Stimulated activated CD4-positive, alpha-beta T cell treated with anti-CD3 and anti-CD28 coated beads, Interleukin-15, amount 100 ng/mL, for 24 hours (primary cell): ENCODE measurements around the gene C10orf67.
A peak's percentile ranks its signal among the peaks of the same experiment; 100 is the strongest.
"Not testable (repeated sequence)": the region's sequence is repeated elsewhere in the genome, so short reads cannot be mapped to it uniquely, and the experiment has no call there.

Experiments
- DNase-seq: peaks from one replicate; pipeline ENCODE4 v3.0.0-alpha.2; 2020

The C10orf67 gene

GRCh38 chr10:23362069-23362830 lies 17.7 kb upstream of the C10orf67 start:
- DNase-seq: no peak

DNA sequence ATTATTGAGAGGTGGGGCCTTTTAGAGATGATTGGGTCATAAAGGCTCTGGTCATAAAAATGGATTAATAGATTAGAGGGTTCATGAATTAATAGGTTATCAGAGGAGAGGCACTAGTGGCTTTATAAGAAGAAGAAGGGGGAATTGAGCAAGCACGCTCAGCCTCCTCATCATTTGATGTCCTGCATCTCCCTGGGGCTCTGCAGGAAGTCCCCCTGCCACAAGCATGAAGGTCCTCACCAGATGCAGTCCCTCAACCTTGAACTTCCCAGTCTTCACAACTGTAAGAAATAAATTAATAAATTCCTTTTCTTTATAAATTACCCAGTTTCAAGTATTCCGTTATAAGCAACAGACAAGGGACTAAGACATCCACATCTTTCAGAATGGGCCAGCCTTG lies 17.1 kb upstream of the C10orf67 start:
- DNase-seq: no peak

DNA sequence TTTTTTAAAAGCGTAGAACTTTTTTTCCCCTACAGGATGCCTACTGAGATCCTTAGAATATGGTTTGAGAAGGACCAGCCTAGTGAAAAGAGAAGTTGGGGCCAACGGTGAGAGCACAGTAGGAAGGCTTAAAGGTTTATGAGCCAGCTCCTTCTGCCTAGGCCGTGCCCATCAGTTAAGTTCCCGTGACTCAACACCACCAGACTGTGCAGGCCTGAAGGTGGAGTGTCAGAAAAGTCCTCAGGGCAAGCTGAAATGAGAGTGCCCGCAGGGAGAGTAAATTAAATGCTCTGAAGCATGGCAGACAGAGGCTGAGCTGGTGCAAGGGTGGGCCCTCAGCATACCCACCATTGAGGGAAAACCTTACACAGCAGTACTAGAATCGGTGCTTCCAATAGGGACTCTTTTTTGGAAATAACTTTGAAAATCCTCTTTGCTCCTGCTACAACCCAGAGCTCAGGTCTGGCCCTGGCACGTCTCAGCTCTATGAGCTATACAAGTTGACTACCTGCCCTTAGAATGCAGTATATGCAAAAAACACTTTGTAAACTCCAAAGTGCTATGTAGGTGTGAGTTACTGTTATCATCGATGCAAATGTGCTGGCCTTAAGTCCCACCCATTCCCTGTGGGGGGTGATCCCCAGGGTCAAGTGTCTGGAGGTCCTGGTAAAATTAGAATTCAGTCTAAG lies 15.2 kb upstream of the C10orf67 start:
- no peak for DNase-seq

GRCh38 chr10:23358357-23358756 lies 13.8 kb upstream of the C10orf67 start:
- DNase-seq: no peak

GRCh38 chr10:23354630-23355279 lies 10.2 kb upstream of the C10orf67 start:
- no peak for DNase-seq

- no peak for DNase-seq
Observed at GRCh38 chr10:23351926-23352519, 7.4 kb upstream of the C10orf67 start.

GRCh38 chr10:23350706-23351105 lies 6.1 kb upstream of the C10orf67 start:
- DNase-seq: not testable (repeated sequence)

DNA sequence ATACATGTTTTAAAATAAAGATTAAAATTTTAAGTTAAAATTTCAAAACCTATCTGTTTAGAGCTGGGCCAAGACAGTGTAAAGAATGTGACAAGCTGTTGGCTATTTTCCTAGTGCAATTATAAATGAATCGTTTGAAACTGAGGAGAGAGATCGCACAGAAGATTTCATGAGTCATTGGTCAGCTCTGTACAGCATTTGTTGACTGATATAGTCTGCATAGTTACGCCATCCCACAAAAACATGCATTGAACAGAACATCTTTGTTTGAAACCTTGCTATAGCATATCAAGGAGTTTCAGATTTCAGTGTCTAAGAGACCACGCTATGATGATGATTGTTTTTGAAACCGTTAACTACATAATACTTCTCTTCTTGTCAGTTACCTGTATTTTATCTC lies 1.3 kb upstream of the C10orf67 start:
- no peak for DNase-seq

DNA sequence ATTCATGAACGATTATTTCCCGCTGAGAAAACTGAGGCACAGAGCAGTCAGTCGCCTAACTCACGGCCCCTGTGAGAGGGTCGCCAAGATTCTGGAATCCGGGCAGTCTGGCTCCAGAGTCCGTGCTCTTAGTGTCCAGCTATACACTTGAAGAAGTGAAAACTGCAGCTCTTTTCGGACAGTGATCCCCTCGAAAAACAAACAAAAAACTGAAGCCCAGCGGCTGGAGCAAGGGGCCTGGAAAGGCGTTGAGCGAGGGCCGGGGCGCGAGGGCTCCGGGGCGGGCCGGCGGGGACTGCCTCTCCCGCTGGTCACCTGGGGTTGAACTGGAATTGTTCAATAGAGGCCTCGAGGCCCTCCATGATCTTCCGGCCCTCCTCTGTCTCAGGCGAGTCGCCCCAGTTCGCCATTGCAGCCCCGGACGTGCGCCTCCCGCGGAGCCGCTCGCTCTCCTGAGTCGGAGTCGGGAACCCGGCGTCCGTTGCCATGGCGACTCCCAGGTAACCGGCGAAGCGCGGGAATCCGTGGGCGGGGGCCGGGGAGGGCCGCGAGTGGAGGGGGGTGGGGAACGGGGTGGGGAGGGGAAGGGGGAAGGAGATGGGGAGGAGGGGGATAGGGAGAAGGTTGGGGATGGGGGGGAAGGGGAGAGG lies 881 bp downstream of the C10orf67 start:
- peak; percentile 88 for DNase-seq

- no peak for DNase-seq
Observed at GRCh38 chr10:23342213-23342884, 2.2 kb downstream of the C10orf67 start.

DNA sequence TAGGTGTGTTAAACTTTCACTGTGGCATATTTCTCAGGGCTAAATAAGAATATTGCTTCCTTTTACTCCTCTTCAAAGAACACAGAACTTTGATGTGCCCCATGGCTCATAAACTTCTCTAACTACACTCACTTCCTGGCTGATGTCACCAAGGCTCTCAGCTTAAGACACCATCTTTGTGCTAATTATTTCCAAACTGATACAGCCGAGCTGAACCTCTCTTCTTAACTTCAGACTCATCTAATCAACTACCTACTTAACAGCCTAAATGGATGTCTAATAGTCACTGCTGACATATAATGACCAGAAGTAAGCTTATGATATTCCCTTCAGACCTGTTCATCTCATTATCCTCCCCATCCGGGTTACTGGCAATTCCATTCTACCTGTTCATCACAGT lies 3.6 kb downstream of the C10orf67 start:
- DNase-seq: no peak

DNA sequence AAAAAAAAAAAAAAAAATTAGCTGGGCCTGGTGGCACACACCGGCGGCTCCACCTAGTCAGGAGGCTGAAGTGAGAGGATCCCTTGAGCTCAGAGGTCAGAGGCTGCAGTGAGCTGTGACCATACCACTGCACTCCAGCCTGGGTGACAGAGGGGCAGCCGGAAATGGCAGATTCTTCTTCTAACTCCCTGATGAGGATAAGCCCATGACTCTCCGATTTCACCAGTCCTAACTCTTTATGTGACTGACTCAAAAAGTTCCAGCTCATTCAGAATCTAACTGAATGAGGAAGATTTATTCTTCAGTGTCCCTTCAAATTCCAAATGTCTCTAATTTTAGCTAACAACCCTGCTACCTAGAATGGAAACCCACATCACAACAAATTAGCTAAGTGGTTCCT lies 4.2 kb downstream of the C10orf67 start:
- DNase-seq: no peak

GRCh38 chr10:23338886-23339285 lies 5.7 kb downstream of the C10orf67 start:
- DNase-seq: no peak

GRCh38 chr10:23338155-23338828 lies 6.3 kb downstream of the C10orf67 start:
- DNase-seq: no peak

GRCh38 chr10:23337616-23338015 lies 7.0 kb downstream of the C10orf67 start:
- DNase-seq: peak; percentile 41

GRCh38 chr10:23331567-23332301 lies 12.9 kb downstream of the C10orf67 start:
- DNase-seq: no peak

- no peak for DNase-seq
Observed at GRCh38 chr10:23330948-23331347, 13.6 kb downstream of the C10orf67 start.

GRCh38 chr10:23326544-23327307 lies 17.9 kb downstream of the C10orf67 start:
- no peak for DNase-seq

- DNase-seq: no peak
Observed at GRCh38 chr10:23325132-23325531, 19.5 kb downstream of the C10orf67 start.

DNA sequence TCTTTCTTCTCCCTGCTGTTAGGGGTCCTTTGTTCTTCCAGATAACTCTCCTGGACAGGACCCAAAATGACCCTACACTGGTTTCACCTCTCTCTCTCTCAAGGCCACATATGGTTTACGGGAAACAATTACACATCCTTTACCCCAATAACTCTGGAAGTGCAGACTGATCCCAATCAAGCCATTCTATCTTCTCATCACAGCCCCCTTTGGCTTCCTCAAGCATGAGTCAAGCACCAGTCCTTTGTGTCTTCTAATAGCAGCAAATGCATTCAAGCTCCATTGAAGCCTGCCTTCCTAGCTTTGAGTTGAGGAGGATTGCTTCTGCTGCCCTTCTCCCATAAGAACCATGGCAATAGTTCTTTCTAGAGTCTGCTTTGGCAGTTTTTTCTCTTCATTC lies 20.2 kb downstream of the C10orf67 start:
- no peak for DNase-seq
